ENCODE data around the gene PHKA1. TPM values are rescaled to one million over a fixed set of nuclear protein-coding genes. Genes with fewer than 3 reads are reported as not detected.
A peak's percentile ranks its signal among the peaks of the same experiment; 100 is the strongest.
"Not testable (repeated sequence)": the region's sequence is repeated elsewhere in the genome, so short reads cannot be mapped to it uniquely, and the experiment has no call there.

The PHKA1 gene
- total RNA-seq, 1 donor from 2014 or later = 5.5 TPM

GRCh38 chrX:72687396-72687795 is 26.7 kb downstream of the PHKA1 start:
- no peak for DNase-seq (ENCODE audit: low read depth)
- no peak for TF ChIP-seq CTCF (conservative IDR thresholded peaks at IDR 0.05; ENCODE audit: low read depth, low read length)
- H3K4me3 ChIP-seq (ENCODE audit: low read depth, low read length) = no peak overlapping the region

- TF ChIP-seq CTCF (conservative IDR thresholded peaks at IDR 0.05; ENCODE audit: low read depth, low read length) = no peak
- no peak for DNase-seq (ENCODE audit: low read depth)
These were observed 28.2 kb downstream of the PHKA1 start for GRCh38 chrX:72685810-72686456.

GRCh38 chrX:72685018-72685417 is 29.1 kb downstream of the PHKA1 start:
- no peak for TF ChIP-seq CTCF (conservative IDR thresholded peaks at IDR 0.05; ENCODE audit: low read depth, low read length)
- DNase-seq (ENCODE audit: low read depth) = no peak
- no peak overlapping the region for H3K4me3 ChIP-seq (ENCODE audit: low read depth, low read length)

More at GRCh38 chrX:72685810-72686456, 28.2 kb downstream of the PHKA1 start:
- no peak overlapping the region for H3K4me3 ChIP-seq (ENCODE audit: low read depth, low read length)

GRCh38 chrX:72683631-72684030 is 30.5 kb downstream of the PHKA1 start:
- no peak for TF ChIP-seq CTCF (conservative IDR thresholded peaks at IDR 0.05; ENCODE audit: low read depth, low read length)
- no peak overlapping the region for H3K4me3 ChIP-seq (ENCODE audit: low read depth, low read length)
- DNase-seq (ENCODE audit: low read depth) = no peak

GRCh38 chrX:72676465-72676864 is 37.6 kb downstream of the PHKA1 start:
- H3K4me3 ChIP-seq (ENCODE audit: low read depth, low read length) = no peak overlapping the region
- peak; percentile 7 for DNase-seq (ENCODE audit: low read depth)
- no peak for TF ChIP-seq CTCF (conservative IDR thresholded peaks at IDR 0.05; ENCODE audit: low read depth, low read length)

- not testable (repeated sequence) for DNase-seq (ENCODE audit: low read depth); H3K4me3 ChIP-seq (ENCODE audit: low read depth, low read length)
These were observed 40.2 kb downstream of the PHKA1 start for GRCh38 chrX:72673951-72674350.

GRCh38 chrX:72669508-72669907 is 44.6 kb downstream of the PHKA1 start:
- DNase-seq (ENCODE audit: low read depth); H3K4me3 ChIP-seq (ENCODE audit: low read depth, low read length): not testable (repeated sequence)

GRCh38 chrX:72666451-72666850 is 47.7 kb downstream of the PHKA1 start:
- H3K4me3 ChIP-seq (ENCODE audit: low read depth, low read length) = no peak overlapping the region
- no peak for DNase-seq (ENCODE audit: low read depth)
- TF ChIP-seq CTCF (conservative IDR thresholded peaks at IDR 0.05; ENCODE audit: low read depth, low read length) = no peak
